ENCODE results near the gene ANK2. TPM values are rescaled to one million over a fixed set of nuclear protein-coding genes. Genes with fewer than 3 reads are reported as not detected.

The ANK2 gene
- total RNA-seq, 4 donors from 2014 or later: 13.7 to 47.4 (median 30.5) TPM

DNA sequence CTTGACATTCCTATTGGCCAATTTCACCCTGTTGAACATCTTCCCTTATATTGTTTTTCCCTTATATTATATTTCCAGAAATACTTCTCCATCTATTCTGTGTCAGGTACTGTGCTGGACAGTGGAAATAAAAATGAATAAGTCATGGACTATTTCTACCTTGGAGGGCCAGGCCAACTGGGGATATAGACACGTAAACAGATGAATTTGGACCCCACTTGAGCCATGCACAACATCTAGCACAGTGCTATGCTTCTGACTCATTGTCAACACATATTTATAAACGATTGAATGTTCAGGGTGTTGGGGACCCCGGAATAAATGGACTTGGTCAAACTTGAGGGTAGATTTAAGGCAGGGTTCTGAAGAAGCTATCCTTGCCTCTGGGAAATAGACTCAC is 111.1 kb downstream of the ANK2 start:
- intact Hi-C loops (cut with DNase I; ENCODE audit: low total_unique reads): no loop called here
- WGBS, 2 donors (ENCODE audit: low coverage in 1 of 2): 85 to 86% methylated on average over 3 of the region's 3 CpGs
- DNase-seq: no peak

DNA sequence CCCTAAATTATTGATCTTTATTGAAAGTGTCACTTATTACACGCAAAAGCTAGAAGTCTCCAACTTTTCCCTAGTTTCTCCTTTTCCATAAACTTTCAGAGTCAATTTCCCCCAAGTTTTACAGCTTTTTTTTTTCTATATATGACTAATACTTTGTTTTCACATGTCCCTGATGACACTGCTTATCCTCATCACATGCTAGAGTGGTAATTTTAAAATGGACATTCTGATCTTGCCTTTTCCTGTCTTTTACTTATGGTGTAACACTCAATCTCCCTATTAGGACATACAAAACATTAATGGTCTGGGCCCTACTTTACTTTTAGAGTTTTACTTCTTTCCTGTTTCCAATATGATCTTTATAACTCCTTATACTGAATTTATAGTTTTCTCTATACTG is 112.6 kb downstream of the ANK2 start:
- in situ Hi-C loops (cut with MboI; ENCODE audit: low pct_ligation_motif_present in 1 of 4, low pct_unique_long_range_greater_than_20kb in 1 of 4, low sequenced_read_pairs in 3 of 4): no loop called here

More for the DNA sequence above, 111.1 kb downstream of the ANK2 start:
- TF ChIP-seq, protein P1, sequence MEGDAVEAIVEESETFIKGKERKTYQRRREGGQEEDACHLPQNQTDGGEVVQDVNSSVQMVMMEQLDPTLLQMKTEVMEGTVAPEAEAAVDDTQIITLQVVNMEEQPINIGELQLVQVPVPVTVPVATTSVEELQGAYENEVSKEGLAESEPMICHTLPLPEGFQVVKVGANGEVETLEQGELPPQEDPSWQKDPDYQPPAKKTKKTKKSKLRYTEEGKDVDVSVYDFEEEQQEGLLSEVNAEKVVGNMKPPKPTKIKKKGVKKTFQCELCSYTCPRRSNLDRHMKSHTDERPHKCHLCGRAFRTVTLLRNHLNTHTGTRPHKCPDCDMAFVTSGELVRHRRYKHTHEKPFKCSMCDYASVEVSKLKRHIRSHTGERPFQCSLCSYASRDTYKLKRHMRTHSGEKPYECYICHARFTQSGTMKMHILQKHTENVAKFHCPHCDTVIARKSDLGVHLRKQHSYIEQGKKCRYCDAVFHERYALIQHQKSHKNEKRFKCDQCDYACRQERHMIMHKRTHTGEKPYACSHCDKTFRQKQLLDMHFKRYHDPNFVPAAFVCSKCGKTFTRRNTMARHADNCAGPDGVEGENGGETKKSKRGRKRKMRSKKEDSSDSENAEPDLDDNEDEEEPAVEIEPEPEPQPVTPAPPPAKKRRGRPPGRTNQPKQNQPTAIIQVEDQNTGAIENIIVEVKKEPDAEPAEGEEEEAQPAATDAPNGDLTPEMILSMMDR (IDR thresholded peaks at IDR 0.05): no peak
- no peak for TF ChIP-seq POLR2A (IDR thresholded peaks at IDR 0.05)
- TF ChIP-seq POLR2AphosphoS5 (IDR thresholded peaks at IDR 0.05): no peak
- TF ChIP-seq EP300 (IDR thresholded peaks at IDR 0.05; ENCODE audit: low read depth): no peak
- Histone ChIP-seq H3K4me3 (no peak overlapping the region), H3K4me1 (no peaks in the 10 kb centered on the region), H3K27me3 (no peaks in the 10 kb centered on the region), H3K36me3 (no peaks in the 10 kb centered on the region), H3K9me3 (no peaks in the 10 kb centered on the region), H3K27ac (no peak overlapping the region)
- in situ Hi-C loops (cut with MboI; ENCODE audit: low pct_ligation_motif_present in 1 of 4, low pct_unique_long_range_greater_than_20kb in 1 of 4, low sequenced_read_pairs in 3 of 4): no loop called here

DNA sequence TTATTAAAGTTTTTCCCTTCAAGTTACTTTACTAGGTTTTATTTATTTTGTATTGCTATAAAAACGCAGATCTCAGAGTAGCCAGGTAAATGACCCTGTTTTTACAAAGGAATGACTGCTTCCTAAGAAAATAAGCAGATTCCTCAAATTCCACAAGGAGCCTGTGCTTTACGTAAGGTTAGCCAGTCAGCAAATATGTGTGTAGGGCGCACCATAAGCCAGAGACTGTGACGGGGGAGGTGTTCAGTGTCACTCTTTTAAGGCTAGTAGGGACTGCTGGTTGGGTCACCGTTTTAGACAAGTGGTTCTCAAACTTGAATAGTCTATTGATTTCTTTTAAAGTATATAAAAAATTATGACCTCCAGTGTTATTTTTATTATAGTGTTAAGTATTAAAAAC is 119.9 kb downstream of the ANK2 start:
- no peaks in the 10 kb centered on the region for H3K36me3 ChIP-seq
- H3K27ac ChIP-seq: no peak overlapping the region
- TF ChIP-seq EP300 (IDR thresholded peaks at IDR 0.05; ENCODE audit: low read depth) (no peak), POLR2AphosphoS5 (IDR thresholded peaks at IDR 0.05) (no peak), POLR2A (IDR thresholded peaks at IDR 0.05) (no peak)
- TF ChIP-seq, protein P1 (IDR thresholded peaks at IDR 0.05): no peak
- intact Hi-C loops (cut with DNase I; ENCODE audit: low total_unique reads) (no loop called here), in situ Hi-C loops (cut with MboI; ENCODE audit: low pct_ligation_motif_present in 1 of 4, low pct_unique_long_range_greater_than_20kb in 1 of 4, low sequenced_read_pairs in 3 of 4) (no loop called here)
- WGBS, 2 donors (ENCODE audit: low coverage in 1 of 2): 14 to 69% methylated on average over 1 to 5 of the region's 5 CpGs
- DNase-seq: no peak
- H3K4me3 ChIP-seq: no peak overlapping the region
- no peaks in the 10 kb centered on the region for H3K9me3 ChIP-seq
- H3K4me1 ChIP-seq: no peaks in the 10 kb centered on the region
- no peaks in the 10 kb centered on the region for H3K27me3 ChIP-seq

More for the DNA sequence above, 112.6 kb downstream of the ANK2 start:
- H3K36me3 ChIP-seq: no peaks in the 10 kb centered on the region
- H3K4me1 ChIP-seq: no peaks in the 10 kb centered on the region
- no peak for DNase-seq
- no peak overlapping the region for H3K4me3 ChIP-seq
- WGBS, 2 donors (ENCODE audit: low coverage in 1 of 2): 86 to 97% methylated on average over 1 of the region's 1 CpG
- H3K27me3 ChIP-seq: no peaks in the 10 kb centered on the region
- intact Hi-C loops (cut with DNase I; ENCODE audit: low total_unique reads): no loop called here
- H3K9me3 ChIP-seq: no peaks in the 10 kb centered on the region
- H3K27ac ChIP-seq: no peak overlapping the region
- TF ChIP-seq EP300 (IDR thresholded peaks at IDR 0.05; ENCODE audit: low read depth) (no peak), POLR2A (IDR thresholded peaks at IDR 0.05) (no peak), POLR2AphosphoS5 (IDR thresholded peaks at IDR 0.05) (no peak)
- TF ChIP-seq, protein P1 (IDR thresholded peaks at IDR 0.05): no peak

DNA sequence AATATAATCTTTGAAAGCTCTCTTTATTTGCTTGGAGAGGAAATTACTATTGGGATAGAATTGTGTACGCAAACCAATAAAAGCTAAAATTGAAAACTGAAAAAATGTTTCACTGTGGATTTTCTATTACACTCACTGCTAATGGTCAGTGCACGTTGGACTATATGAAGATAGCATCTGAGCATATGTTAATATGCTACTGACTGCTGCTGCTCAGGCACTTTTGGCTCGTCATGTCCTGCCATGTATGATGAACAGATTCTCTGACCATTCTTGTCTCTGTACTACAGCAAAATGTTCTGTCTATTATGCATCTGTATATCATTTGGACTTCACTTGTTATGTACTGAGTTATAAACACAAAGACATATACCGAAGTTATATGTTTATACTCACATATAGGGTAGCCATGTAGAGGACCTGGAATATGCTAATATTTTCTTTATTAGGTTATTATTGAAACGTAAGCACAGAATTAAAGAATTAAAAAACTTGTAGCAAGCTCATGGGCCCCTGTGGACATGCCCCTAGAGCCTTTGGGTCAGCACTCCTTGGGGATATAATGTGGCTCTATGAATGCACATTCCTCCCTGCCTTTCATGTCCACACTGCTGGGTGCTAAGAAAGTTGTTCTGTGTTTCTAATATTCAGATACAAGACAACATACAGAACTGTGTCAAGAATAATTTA is 120.8 kb downstream of the ANK2 start:
- TF ChIP-seq POLR2AphosphoS5 (IDR thresholded peaks at IDR 0.05) (no peak), POLR2A (IDR thresholded peaks at IDR 0.05) (no peak), EP300 (IDR thresholded peaks at IDR 0.05; ENCODE audit: low read depth) (no peak)
- TF ChIP-seq, protein P1 (IDR thresholded peaks at IDR 0.05): no peak
- Histone ChIP-seq H3K4me3 (no peak overlapping the region), H3K9me3 (no peaks in the 10 kb centered on the region), H3K36me3 (no peaks in the 10 kb centered on the region), H3K27me3 (no peaks in the 10 kb centered on the region), H3K4me1 (no peaks in the 10 kb centered on the region), H3K27ac (no peak overlapping the region)
- intact Hi-C loops (cut with DNase I; ENCODE audit: low total_unique reads) (no loop called here), in situ Hi-C loops (cut with MboI; ENCODE audit: low pct_ligation_motif_present in 1 of 4, low pct_unique_long_range_greater_than_20kb in 1 of 4, low sequenced_read_pairs in 3 of 4) (no loop called here)
- no peak for DNase-seq
- WGBS, 2 donors (ENCODE audit: low coverage in 1 of 2): 71% methylated on average over 5 of the region's 5 CpGs
